A549 (cell line): ENCODE results near the gene LYPD6. TPM values are rescaled to one million over a fixed set of nuclear protein-coding genes. Genes with fewer than 3 reads are reported as not detected.

Experiments
- ATAC-seq, 2 experiments: fragments of 200-7000 bp in 1 of 2; fragments of >200 bp in 1 of 2; cut with Nextera tagmentation in 1 of 2; cut with Tn5 transposase in 1 of 2; 3 replicates each; pipeline versions ENCODE4 v1.8.0 to v1.9.1; 2018 to 2020; ENCODE audit warnings: mild to moderate bottlenecking in 1 of 2, moderate library complexity in 1 of 2
- CTCF ChIA-PET: fragments of 300-600 bp; sonication (Branson Sonifier 250); formaldehyde crosslinking; extraction: SDS; loops from one replicate; lab custom pipeline; 2021; ENCODE audit warnings: antibody characterized with exemption, inconsistent platforms; lab: Yijun Ruan, JAX
- POLR2A ChIA-PET: fragments of 350-600 bp; formaldehyde crosslinking; extraction: SDS; loops from one replicate; lab custom pipeline; 2021; ENCODE audit warnings: antibody characterized with exemption, inconsistent platforms; lab: Yijun Ruan, JAX
- DNase-seq, 2 experiments: peaks; one replicate each; pipeline versions ENCODE4 v3.0.0 to v3.0.0-alpha.2; 2011 to 2016; ENCODE audit warnings: low read depth in 1 of 2, low spot score in 1 of 2
- FAIRE-seq: peaks from 2 replicates; lab custom pipeline; 2011; peaks lifted over from hg19 to GRCh38; lab: Jason Lieb, UNC
- H3K27ac ChIP-seq, 2 experiments: fragments of >200 bp; sonication (Bioruptor Twin); formaldehyde crosslinking; 3 replicates each; pipeline ENCODE4 v1.5.1; 2016 to 2017
- H3K4me1 ChIP-seq: fragments of >200 bp; sonication (Bioruptor Twin); formaldehyde crosslinking; 3 replicates; pipeline ENCODE4 v1.6.1; 2016
- H3K4me2 ChIP-seq: fragments of >200 bp; sonication (Bioruptor Twin); formaldehyde crosslinking; 3 replicates; pipeline ENCODE4 v1.6.1; 2016
- H3K4me3 ChIP-seq: fragments of >200 bp; sonication (Bioruptor Twin); formaldehyde crosslinking; 3 replicates; pipeline ENCODE4 v1.5.1; 2016
- H3K9me3 ChIP-seq: fragments of >200 bp; sonication (Bioruptor Twin); formaldehyde crosslinking; 3 replicates; pipeline ENCODE4 v1.6.1; 2016
- CBX8 ChIP-seq: fragments of 200-600 bp; sonication (generic); IDR thresholded peaks from 2 replicates; pipeline ENCODE4 v1.6.1; 2016
- CEBPB ChIP-seq, 2 experiments: fragments of >200 bp in 1 of 2; sonication (Bioruptor Twin) in 1 of 2; formaldehyde crosslinking in 1 of 2; IDR thresholded peaks; 2 replicates each; pipeline ENCODE4 v1.6.1; 2012 to 2016
- CHD4 ChIP-seq: fragments of 200-600 bp; sonication (generic); IDR thresholded peaks from 2 replicates; pipeline ENCODE4 v1.6.1; 2016; ENCODE audit warnings: antibody characterized with exemption, mild to moderate bottlenecking, borderline replicate concordance
- FOSB ChIP-seq: fragments of 250-450 bp; sonication (Bioruptor Pico); IDR thresholded peaks from 2 replicates; pipeline ENCODE4 v1.5.0; 2020; ENCODE audit warnings: mild to moderate bottlenecking, moderate library complexity
- FOSL2 ChIP-seq, 2 experiments: fragments of 450-650 bp in 1 of 2; fragments of >200 bp in 1 of 2; sonication (Bioruptor Twin) in 1 of 2; formaldehyde crosslinking; IDR thresholded peaks; 2 replicates each; pipeline versions ENCODE4 v1.5.0 to v1.6.1; 2016 to 2020; ENCODE audit warnings: mild to moderate bottlenecking in 1 of 2, moderate library complexity in 1 of 2
- HDAC2 ChIP-seq: fragments of 200-600 bp; sonication (generic); IDR thresholded peaks from 2 replicates; pipeline ENCODE4 v1.6.1; 2016
- HEYL ChIP-seq: fragments of 250-450 bp; sonication (Bioruptor Pico); IDR thresholded peaks from 2 replicates; pipeline ENCODE4 v1.8.0; 2021; ENCODE audit warnings: mild to moderate bottlenecking, moderate library complexity
- HOXB13 ChIP-seq: fragments of 250-450 bp; sonication (Bioruptor Pico); IDR thresholded peaks from 2 replicates; pipeline ENCODE4 v1.5.0; 2020; ENCODE audit warnings: low read depth, mild to moderate bottlenecking, moderate library complexity
- HOXB5 ChIP-seq: fragments of 250-450 bp; sonication (Bioruptor Pico); IDR thresholded peaks from 2 replicates; pipeline ENCODE4 v1.5.0; 2020; ENCODE audit warnings: mild to moderate bottlenecking, moderate library complexity
- MAFK ChIP-seq: fragments of 450-650 bp; IDR thresholded peaks from 2 replicates; pipeline ENCODE4 v1.6.1; 2014; ENCODE audit not compliant: partially characterized antibody
- MYC ChIP-seq: IDR thresholded peaks from 2 replicates; pipeline ENCODE4 v1.6.1; 2012; ENCODE audit warnings: mild to moderate bottlenecking, inconsistent platforms, low read length, improper control_type of control experiment, borderline replicate concordance
- RAD21 ChIP-seq, 2 experiments: fragments of >200 bp in 1 of 2; sonication (Bioruptor Twin) in 1 of 2; formaldehyde crosslinking in 1 of 2; IDR thresholded peaks in 1 of 2; conservative IDR thresholded peaks in 1 of 2; 2 replicates in 1 of 2; 3 replicates in 1 of 2; pipeline ENCODE4 v1.6.1; 2012 to 2018; ENCODE audit warnings: inconsistent platforms in 1 of 2
- RARB ChIP-seq: fragments of 250-450 bp; sonication (Bioruptor Pico); IDR thresholded peaks from 2 replicates; pipeline ENCODE4 v1.8.0; 2021; ENCODE audit warnings: mild to moderate bottlenecking, moderate library complexity
- RFX5 ChIP-seq: fragments of 450-650 bp; IDR thresholded peaks from 2 replicates; pipeline ENCODE4 v1.7.1; 2014; ENCODE audit warnings: antibody characterized with exemption, mild to moderate bottlenecking, moderate library complexity
- SMC3 ChIP-seq: fragments of >200 bp; sonication (Bioruptor Twin); formaldehyde crosslinking; IDR thresholded peaks from 3 replicates; pipeline ENCODE4 v1.6.1; 2018; ENCODE audit warnings: inconsistent platforms
- TFCP2L1 ChIP-seq: fragments of 250-450 bp; sonication (Bioruptor Pico); IDR thresholded peaks from 2 replicates; pipeline ENCODE4 v1.5.0; 2021; ENCODE audit warnings: mild to moderate bottlenecking
- ZFP36 ChIP-seq: fragments of 450-650 bp; IDR thresholded peaks from 2 replicates; pipeline ENCODE4 v1.6.1; 2014; ENCODE audit warnings: borderline replicate concordance; ENCODE audit not compliant: partially characterized antibody
- ZNF302 ChIP-seq: fragments of 250-450 bp; sonication (Bioruptor Pico); IDR thresholded peaks from 2 replicates; pipeline ENCODE4 v1.9.0; 2021; ENCODE audit warnings: inconsistent platforms, mild to moderate bottlenecking, moderate library complexity
- WGBS: methylation state at CpG from one replicate; pipeline ENCODE4 v1.1.6; 2017; ENCODE audit errors: missing lambda C conversion rate; 5-methylcytosine and 5-hydroxymethylcytosine counted together
- polyA plus RNA-seq, 4 experiments: library from polyadenylated mRNA; depleted of rRNA in 3 of 4; stranded (reverse); fragments of >200 nt; fragmentation: RNase III in 1 of 4; extraction: RNeasy Plus Mini Kit Qiagen cat#74134 plus additional on column Dnase treatment in 1 of 4; gene quantifications; 2 replicates in 3 of 4; 3 replicates in 1 of 4; pipeline ENCODE4 v1.2.3, GENCODE V29; 2011 to 2017
- TF ChIP-seq, protein P1 (sequence below): fragments of 450-650 bp; IDR thresholded peaks from 2 replicates; pipeline ENCODE4 v1.6.1; 2014; ENCODE audit warnings: antibody characterized with exemption
- TF ChIP-seq, protein P2 (sequence below): IDR thresholded peaks from 2 replicates; pipeline ENCODE4 v1.6.1; 2012; ENCODE audit warnings: low read depth, borderline replicate concordance
- TF ChIP-seq, protein P3 (sequence below): IDR thresholded peaks from 2 replicates; pipeline ENCODE4 v1.6.1; 2012
- TF ChIP-seq, protein P4 (sequence below): fragments of >200 bp; sonication (Bioruptor Twin); formaldehyde crosslinking; IDR thresholded peaks from 3 replicates; pipeline ENCODE4 v1.6.1; 2016

Gene LYPD6
- polyA plus RNA-seq, 2 of the 4 experiments (the other 2 are of a cell fraction): 0.08 to 0.09 TPM

DNA sequence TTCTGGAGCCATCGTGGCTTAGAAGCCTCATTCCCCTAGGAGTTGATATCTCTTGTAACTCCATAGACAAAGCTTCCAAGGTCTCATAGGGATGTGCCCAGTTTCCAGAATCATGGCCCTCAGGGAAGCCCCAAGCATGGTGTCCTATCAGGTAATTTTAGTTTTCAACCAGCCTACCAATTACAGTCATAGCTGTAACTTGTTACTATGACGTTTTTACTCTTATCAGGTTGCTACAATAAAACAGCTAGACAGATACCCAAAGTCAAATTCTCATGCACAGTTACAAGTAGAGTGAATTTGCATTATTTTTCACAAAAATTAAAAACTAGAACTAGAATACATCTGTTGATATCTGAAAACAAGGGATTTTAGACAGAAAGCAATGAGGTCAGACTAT lies 8.9 kb downstream of the LYPD6 start (continued):
- TF ChIP-seq CHD4 (no peak), CEBPB (IDR thresholded peaks at IDR 0.05) (no peak)

DNA sequence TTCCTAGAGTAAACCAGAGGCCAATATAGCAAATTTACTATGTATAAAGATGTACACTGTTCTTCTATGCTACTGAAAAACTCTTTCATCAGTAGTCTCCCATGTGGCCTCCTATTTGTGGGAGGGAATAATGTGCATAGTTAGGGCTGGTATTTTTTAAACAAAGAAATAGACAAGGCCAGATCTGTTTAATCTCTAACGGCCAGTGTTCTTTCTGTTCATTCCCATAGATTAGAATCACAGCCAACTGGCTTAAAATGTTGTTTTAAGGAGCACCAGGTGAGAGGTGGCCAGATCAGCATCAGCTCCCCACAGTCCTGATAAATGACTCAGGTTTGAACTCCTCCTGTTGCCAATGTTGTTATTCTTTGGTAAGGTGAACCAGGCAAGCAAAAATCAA lies 12.1 kb downstream of the LYPD6 start:
- ChIA-PET POLR2A (no interaction called here), CTCF (no interaction called here)
- 0% methylated on average over 1 of the region's 1 CpG for WGBS
- no peak for ATAC-seq
- Histone ChIP-seq H3K4me3 (no peak overlapping the region), H3K4me1 (no peaks in the 10 kb centered on the region), H3K4me2 (no peak overlapping the region), H3K27ac (no peak overlapping the region), H3K9me3 (no peaks in the 10 kb centered on the region)
- no peak for FAIRE-seq
- TF ChIP-seq ZNF302 (CRISPR knock-in tag) (no peak), RAD21 (conservative IDR thresholded peaks at IDR 0.05 in 1 of 2, IDR thresholded peaks at IDR 0.05 in 1 of 2) (no peak), HOXB5 (CRISPR knock-in tag) (no peak), MAFK (no peak), HEYL (no peak), CBX8 (no peak), SMC3 (no peak), HOXB13 (CRISPR knock-in tag) (no peak), RARB (no peak)
- TF ChIP-seq, all 56 proteins: peak for 0
- no peak for DNase-seq

DNA sequence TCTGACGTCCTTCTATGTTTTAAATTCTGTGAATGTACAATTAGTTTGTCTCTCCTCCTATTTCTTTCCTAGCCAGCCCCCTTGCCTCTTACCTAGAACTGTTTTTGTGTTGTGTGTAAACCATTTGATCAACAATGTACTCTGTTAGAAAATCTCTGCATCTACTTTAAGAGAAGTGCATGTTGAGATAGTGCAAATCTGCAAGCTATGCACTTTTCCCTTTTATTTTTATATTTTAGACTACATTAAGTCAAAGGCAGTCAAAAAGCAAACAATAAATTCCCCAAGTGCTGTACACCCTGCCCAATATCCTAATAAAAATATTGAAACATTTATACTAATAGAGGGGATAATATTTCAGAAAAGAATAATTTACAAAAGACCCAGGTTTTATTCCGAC lies 13.7 kb downstream of the LYPD6 start:
- no peak for FAIRE-seq

DNA sequence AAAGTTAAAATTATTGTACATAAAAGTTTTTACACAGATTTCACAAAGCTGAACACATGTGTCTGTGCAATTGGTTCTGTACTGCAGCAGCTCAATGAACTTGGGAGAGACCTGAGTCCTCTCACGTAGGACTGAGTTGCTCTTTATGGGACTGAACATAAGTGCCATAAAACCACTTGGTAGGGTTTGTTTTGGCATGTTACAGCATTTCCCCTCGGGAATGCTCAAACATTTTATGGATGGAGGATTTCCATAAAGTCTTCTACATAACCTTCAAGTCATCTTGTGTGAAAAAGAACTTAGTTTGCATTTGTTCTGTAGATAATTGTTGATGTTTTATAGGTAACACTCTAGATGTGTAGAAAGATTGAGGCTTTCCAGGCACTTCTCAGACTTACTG lies 15.9 kb downstream of the LYPD6 start:
- H3K4me1 ChIP-seq: no peaks in the 10 kb centered on the region
- CTCF ChIA-PET: no interaction called here
- no peak overlapping the region for H3K4me2 ChIP-seq
- no peak for TF ChIP-seq MYC
- no peak for TF ChIP-seq ZFP36
- no peak for TF ChIP-seq RFX5
- TF ChIP-seq FOSL2 (IDR thresholded peaks at IDR 0.05): no peak
- no peak for TF ChIP-seq FOSL2 (CRISPR knock-in tag; IDR thresholded peaks at IDR 0.05)
- TF ChIP-seq HDAC2: no peak
- TF ChIP-seq, protein P1, sequence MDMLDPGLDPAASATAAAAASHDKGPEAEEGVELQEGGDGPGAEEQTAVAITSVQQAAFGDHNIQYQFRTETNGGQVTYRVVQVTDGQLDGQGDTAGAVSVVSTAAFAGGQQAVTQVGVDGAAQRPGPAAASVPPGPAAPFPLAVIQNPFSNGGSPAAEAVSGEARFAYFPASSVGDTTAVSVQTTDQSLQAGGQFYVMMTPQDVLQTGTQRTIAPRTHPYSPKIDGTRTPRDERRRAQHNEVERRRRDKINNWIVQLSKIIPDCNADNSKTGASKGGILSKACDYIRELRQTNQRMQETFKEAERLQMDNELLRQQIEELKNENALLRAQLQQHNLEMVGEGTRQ: no peak
- TF ChIP-seq, protein P2, sequence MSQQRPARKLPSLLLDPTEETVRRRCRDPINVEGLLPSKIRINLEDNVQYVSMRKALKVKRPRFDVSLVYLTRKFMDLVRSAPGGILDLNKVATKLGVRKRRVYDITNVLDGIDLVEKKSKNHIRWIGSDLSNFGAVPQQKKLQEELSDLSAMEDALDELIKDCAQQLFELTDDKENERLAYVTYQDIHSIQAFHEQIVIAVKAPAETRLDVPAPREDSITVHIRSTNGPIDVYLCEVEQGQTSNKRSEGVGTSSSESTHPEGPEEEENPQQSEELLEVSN: no peak
- TF ChIP-seq, protein P3, sequence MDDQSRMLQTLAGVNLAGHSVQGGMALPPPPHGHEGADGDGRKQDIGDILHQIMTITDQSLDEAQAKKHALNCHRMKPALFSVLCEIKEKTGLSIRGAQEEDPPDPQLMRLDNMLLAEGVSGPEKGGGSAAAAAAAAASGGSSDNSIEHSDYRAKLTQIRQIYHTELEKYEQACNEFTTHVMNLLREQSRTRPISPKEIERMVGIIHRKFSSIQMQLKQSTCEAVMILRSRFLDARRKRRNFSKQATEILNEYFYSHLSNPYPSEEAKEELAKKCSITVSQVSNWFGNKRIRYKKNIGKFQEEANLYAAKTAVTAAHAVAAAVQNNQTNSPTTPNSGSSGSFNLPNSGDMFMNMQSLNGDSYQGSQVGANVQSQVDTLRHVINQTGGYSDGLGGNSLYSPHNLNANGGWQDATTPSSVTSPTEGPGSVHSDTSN: no peak
- TF ChIP-seq HEYL: no peak
- TF ChIP-seq, protein P4, sequence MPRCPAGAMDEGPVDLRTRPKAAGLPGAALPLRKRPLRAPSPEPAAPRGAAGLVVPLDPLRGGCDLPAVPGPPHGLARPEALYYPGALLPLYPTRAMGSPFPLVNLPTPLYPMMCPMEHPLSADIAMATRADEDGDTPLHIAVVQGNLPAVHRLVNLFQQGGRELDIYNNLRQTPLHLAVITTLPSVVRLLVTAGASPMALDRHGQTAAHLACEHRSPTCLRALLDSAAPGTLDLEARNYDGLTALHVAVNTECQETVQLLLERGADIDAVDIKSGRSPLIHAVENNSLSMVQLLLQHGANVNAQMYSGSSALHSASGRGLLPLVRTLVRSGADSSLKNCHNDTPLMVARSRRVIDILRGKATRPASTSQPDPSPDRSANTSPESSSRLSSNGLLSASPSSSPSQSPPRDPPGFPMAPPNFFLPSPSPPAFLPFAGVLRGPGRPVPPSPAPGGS: no peak
- TF ChIP-seq FOSB: no peak
- TF ChIP-seq, all 56 proteins: peak for 0
- H3K9me3 ChIP-seq: no peaks in the 10 kb centered on the region
- no peak for DNase-seq
- ATAC-seq: no peak
- no peak for FAIRE-seq
- no peak overlapping the region for H3K27ac ChIP-seq
- H3K4me3 ChIP-seq: no peak overlapping the region
- POLR2A ChIA-PET: no interaction called here
- 2% methylated on average over 2 of the region's 2 CpGs for WGBS

More for the DNA sequence above, 13.7 kb downstream of the LYPD6 start:
- H3K4me2 ChIP-seq: no peak overlapping the region
- H3K4me1 ChIP-seq: no peaks in the 10 kb centered on the region
- no peaks in the 10 kb centered on the region for H3K9me3 ChIP-seq
- ChIA-PET POLR2A (no interaction called here), CTCF (no interaction called here)
- no peak overlapping the region for H3K27ac ChIP-seq
- ATAC-seq (no peak), DNase-seq (no peak)
- TF ChIP-seq TFCP2L1 (CRISPR knock-in tag) (no peak), MAFK (peak; percentile 86)
- no peak overlapping the region for H3K4me3 ChIP-seq
- 14% methylated on average over 2 of the region's 2 CpGs for WGBS
